PFSK-1 (cell line): ENCODE data around the gene HNRNPLL.

ENCODE experiments used
- FOXP2 ChIP-seq: optimal IDR thresholded peaks from 2 replicates; pipeline ENCODE3; 2011; ENCODE audit warnings: borderline replicate concordance, control low read depth, inconsistent platforms; ENCODE audit not compliant: insufficient read depth; ENCODE audit errors: extremely low read length, extremely low read depth
- POLR2AphosphoS5 ChIP-seq: IDR thresholded peaks from 2 replicates; pipeline ENCODE4 v1.6.1; 2012; ENCODE audit warnings: low read depth, mild to moderate bottlenecking, control low read depth, low read length, moderate library complexity
- TF ChIP-seq, protein P1 (sequence below), 2 experiments: IDR thresholded peaks; 2 replicates each; pipeline versions ENCODE4 v1.6.1 to v1.8.0; 2011 to 2012; ENCODE audit warnings: low read depth in 2 of 2, low read length in 2 of 2, control low read depth in 1 of 2, inconsistent platforms in 1 of 2, mild to moderate bottlenecking in 1 of 2, moderate library complexity in 1 of 2; ENCODE audit not compliant: insufficient read depth in 1 of 2

DNA sequence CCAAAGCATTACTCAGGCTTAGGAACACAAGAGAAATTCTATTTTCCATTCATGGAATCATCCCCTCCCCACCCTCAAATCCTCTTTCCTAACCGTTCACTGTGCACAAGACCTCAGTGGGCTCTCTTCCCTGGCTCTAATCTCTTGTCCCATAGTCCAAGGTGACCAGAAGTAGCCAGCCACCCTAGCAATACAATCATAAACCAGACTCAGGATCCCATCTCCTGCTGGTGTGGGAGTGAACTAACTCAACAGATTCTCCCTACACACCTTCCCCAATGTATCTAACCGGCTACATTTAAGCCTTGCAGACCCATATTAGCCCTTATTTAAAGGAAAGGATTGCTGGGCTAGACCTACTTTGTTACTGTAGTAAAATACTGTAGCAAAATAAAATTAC, 45.5 kb downstream of the HNRNPLL start:
- TF ChIP-seq POLR2AphosphoS5: no peak
- TF ChIP-seq, protein P1, sequence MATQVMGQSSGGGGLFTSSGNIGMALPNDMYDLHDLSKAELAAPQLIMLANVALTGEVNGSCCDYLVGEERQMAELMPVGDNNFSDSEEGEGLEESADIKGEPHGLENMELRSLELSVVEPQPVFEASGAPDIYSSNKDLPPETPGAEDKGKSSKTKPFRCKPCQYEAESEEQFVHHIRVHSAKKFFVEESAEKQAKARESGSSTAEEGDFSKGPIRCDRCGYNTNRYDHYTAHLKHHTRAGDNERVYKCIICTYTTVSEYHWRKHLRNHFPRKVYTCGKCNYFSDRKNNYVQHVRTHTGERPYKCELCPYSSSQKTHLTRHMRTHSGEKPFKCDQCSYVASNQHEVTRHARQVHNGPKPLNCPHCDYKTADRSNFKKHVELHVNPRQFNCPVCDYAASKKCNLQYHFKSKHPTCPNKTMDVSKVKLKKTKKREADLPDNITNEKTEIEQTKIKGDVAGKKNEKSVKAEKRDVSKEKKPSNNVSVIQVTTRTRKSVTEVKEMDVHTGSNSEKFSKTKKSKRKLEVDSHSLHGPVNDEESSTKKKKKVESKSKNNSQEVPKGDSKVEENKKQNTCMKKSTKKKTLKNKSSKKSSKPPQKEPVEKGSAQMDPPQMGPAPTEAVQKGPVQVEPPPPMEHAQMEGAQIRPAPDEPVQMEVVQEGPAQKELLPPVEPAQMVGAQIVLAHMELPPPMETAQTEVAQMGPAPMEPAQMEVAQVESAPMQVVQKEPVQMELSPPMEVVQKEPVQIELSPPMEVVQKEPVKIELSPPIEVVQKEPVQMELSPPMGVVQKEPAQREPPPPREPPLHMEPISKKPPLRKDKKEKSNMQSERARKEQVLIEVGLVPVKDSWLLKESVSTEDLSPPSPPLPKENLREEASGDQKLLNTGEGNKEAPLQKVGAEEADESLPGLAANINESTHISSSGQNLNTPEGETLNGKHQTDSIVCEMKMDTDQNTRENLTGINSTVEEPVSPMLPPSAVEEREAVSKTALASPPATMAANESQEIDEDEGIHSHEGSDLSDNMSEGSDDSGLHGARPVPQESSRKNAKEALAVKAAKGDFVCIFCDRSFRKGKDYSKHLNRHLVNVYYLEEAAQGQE (IDR thresholded peaks at IDR 0.05; ENCODE audit: insufficient read depth in 1 of 2, low read depth in 2 of 2, low read length in 2 of 2): no peak
- no peak for TF ChIP-seq FOXP2
